ENCODE results near the gene SCG2. TPM values are rescaled to one million over a fixed set of nuclear protein-coding genes. Genes with fewer than 3 reads are reported as not detected.

The SCG2 gene
- total RNA-seq = not detected

GRCh38 chr2:223601932-223602666 lies at the start of gene SCG2:
Gene SCG2 (minus strand): TSS chr2:223602361. CDS start chr2:223599282, 3,079 bp downstream.
- no peaks in the 10 kb centered on the region for H3K36me3 Mint-ChIP-seq (ENCODE audit: insufficient read depth)
- peaks cover 14% of the 10 kb centered on the region for H3K27me3 Mint-ChIP-seq (ENCODE audit: low read depth)
- DNase-seq (no peak), ATAC-seq (no peak)
- no peaks in the 10 kb centered on the region for H3K9me3 Mint-ChIP-seq
- no peaks in the 10 kb centered on the region for H3K4me1 Mint-ChIP-seq (ENCODE audit: low read depth)
- H3K4me3 Mint-ChIP-seq = no peak within 1 kb of the TSS

DNA sequence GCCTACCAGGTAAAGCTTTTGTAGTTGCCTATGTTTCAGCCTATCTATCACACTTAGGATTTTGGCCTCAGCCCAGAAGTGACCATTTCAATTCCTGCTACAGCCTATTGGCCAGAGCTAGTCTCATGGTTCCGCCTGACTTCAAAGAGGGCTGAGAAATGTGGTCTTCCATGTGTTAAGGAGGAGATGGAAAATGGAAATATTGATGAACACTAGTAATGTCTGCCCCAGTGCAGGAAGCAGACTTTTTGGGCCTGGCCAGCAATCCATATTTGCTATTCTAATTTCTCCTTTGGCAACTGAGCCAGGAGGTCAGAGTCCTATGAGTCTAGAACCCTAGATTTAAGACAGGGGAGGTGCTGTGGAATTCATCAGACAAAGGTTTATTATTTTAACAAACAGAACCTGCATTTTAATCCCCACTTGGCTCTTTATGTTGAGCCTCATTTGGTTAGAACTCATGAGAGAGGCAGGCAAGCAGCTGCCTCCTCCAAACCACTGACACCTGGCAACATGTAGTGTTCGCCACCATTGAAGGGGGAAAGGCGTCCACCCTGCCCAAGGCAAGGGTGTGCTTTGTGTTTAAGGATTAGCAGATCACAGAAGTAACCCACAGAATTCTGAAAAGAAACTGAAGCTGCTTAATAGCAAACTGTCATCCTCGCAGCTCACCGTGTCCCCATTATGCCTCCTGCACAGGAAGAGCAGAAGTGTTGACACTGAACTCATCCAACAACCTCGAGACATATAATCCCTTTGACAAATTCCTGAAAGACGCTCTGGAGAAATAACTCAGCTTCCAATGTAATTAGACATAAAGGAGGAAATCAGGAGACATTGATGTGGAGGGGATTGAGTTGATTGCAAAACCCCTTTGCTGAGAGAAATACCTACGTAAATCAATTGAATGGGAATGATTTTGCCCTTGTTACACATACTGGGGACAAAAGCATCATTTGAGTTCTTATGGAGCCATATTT lies 47.7 kb upstream of the SCG2 start:
- H3K27me3 Mint-ChIP-seq (ENCODE audit: low read depth) = peaks cover 2% of the 10 kb centered on the region
- ATAC-seq (no peak), DNase-seq (no peak)
- no peaks in the 10 kb centered on the region for H3K4me1 Mint-ChIP-seq (ENCODE audit: low read depth)
- no peaks in the 10 kb centered on the region for H3K36me3 Mint-ChIP-seq (ENCODE audit: insufficient read depth)
- H3K4me3 Mint-ChIP-seq = no peak overlapping the region
- peaks cover 4% of the 10 kb centered on the region for H3K9me3 Mint-ChIP-seq

GRCh38 chr2:223648755-223649154 lies 46.6 kb upstream of the SCG2 start:
- H3K4me3 Mint-ChIP-seq = no peak overlapping the region
- no peak for DNase-seq
- no peaks in the 10 kb centered on the region for H3K36me3 Mint-ChIP-seq (ENCODE audit: insufficient read depth)
- H3K4me1 Mint-ChIP-seq (ENCODE audit: low read depth) = no peaks in the 10 kb centered on the region
- peaks cover 4% of the 10 kb centered on the region for H3K9me3 Mint-ChIP-seq
- ATAC-seq = no peak
- peaks cover 1% of the 10 kb centered on the region for H3K27me3 Mint-ChIP-seq (ENCODE audit: low read depth)

DNA sequence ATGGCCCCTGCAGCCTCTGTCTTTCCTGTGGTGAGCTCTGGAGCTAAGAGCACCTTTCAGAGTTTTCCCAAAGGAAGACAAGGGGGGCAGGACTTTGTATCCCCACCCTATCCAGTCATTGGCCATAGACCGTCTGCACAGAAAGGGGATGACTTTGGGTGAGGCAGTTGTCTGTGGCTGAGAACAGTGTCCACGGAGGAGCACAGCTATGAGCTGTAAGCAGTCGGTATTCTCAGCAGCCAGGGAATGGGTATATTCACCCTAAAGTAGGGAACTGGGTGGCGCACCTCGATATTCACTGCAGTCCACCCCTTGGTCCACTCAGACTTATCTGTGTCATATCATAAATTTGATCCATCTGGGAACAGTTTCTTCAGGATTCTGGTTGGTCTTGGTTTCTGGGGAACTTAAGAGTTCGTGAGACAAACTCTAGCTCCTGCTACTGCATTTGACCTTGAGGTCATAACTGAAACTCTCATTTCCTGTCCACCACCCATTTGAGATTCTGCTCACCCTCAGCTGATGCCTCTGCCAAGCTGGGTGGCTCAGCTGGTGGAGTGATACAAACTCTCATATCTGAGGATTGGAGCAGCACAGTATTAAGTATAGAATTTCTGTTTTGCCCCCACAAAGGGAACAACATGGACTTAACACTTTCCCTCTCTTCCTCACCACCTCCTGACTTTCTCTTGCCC lies 45.2 kb upstream of the SCG2 start:
- Mint-ChIP-seq H3K4me3 (no peak overlapping the region), H3K4me1 (ENCODE audit: low read depth) (no peaks in the 10 kb centered on the region), H3K9me3 (peaks cover 2% of the 10 kb centered on the region), H3K36me3 (ENCODE audit: insufficient read depth) (no peaks in the 10 kb centered on the region), H3K27me3 (ENCODE audit: low read depth) (no peaks in the 10 kb centered on the region)
- no peak for ATAC-seq
- no peak for DNase-seq

GRCh38 chr2:223644136-223644535 lies 42.0 kb upstream of the SCG2 start:
- H3K4me3 Mint-ChIP-seq = no peak overlapping the region
- DNase-seq = no peak
- H3K27me3 Mint-ChIP-seq (ENCODE audit: low read depth) = no peaks in the 10 kb centered on the region
- H3K4me1 Mint-ChIP-seq (ENCODE audit: low read depth) = no peaks in the 10 kb centered on the region
- peaks cover 3% of the 10 kb centered on the region for H3K9me3 Mint-ChIP-seq
- no peaks in the 10 kb centered on the region for H3K36me3 Mint-ChIP-seq (ENCODE audit: insufficient read depth)
- no peak for ATAC-seq

GRCh38 chr2:223643309-223643708 lies 41.1 kb upstream of the SCG2 start:
- no peaks in the 10 kb centered on the region for H3K27me3 Mint-ChIP-seq (ENCODE audit: low read depth)
- H3K4me3 Mint-ChIP-seq = no peak overlapping the region
- no peaks in the 10 kb centered on the region for H3K4me1 Mint-ChIP-seq (ENCODE audit: low read depth)
- ATAC-seq (no peak), DNase-seq (no peak)
- H3K36me3 Mint-ChIP-seq (ENCODE audit: insufficient read depth) = no peaks in the 10 kb centered on the region
- peaks cover 3% of the 10 kb centered on the region for H3K9me3 Mint-ChIP-seq

- Mint-ChIP-seq H3K4me1 (ENCODE audit: low read depth) (no peaks in the 10 kb centered on the region), H3K36me3 (ENCODE audit: insufficient read depth) (no peaks in the 10 kb centered on the region), H3K4me3 (no peak overlapping the region), H3K27me3 (ENCODE audit: low read depth) (no peaks in the 10 kb centered on the region), H3K9me3 (peaks cover 3% of the 10 kb centered on the region)
- ATAC-seq (no peak), DNase-seq (no peak)
These were observed 40.3 kb upstream of the SCG2 start for GRCh38 chr2:223642506-223642905.

GRCh38 chr2:223641082-223641481 lies 38.9 kb upstream of the SCG2 start:
- ATAC-seq (no peak), DNase-seq (no peak)
- H3K36me3 Mint-ChIP-seq (ENCODE audit: insufficient read depth) = no peaks in the 10 kb centered on the region
- peaks cover 2% of the 10 kb centered on the region for H3K27me3 Mint-ChIP-seq (ENCODE audit: low read depth)
- H3K4me3 Mint-ChIP-seq = no peak overlapping the region
- no peaks in the 10 kb centered on the region for H3K4me1 Mint-ChIP-seq (ENCODE audit: low read depth)
- peaks cover 3% of the 10 kb centered on the region for H3K9me3 Mint-ChIP-seq

GRCh38 chr2:223635080-223635479 lies 32.9 kb upstream of the SCG2 start:
- peaks cover 2% of the 10 kb centered on the region for H3K27me3 Mint-ChIP-seq (ENCODE audit: low read depth)
- DNase-seq (no peak), ATAC-seq (no peak)
- peaks cover 3% of the 10 kb centered on the region for H3K9me3 Mint-ChIP-seq
- no peaks in the 10 kb centered on the region for H3K4me1 Mint-ChIP-seq (ENCODE audit: low read depth)
- H3K4me3 Mint-ChIP-seq = no peak overlapping the region
- no peaks in the 10 kb centered on the region for H3K36me3 Mint-ChIP-seq (ENCODE audit: insufficient read depth)

- Mint-ChIP-seq H3K36me3 (ENCODE audit: insufficient read depth) (no peaks in the 10 kb centered on the region), H3K4me1 (ENCODE audit: low read depth) (no peaks in the 10 kb centered on the region), H3K9me3 (no peaks in the 10 kb centered on the region), H3K27me3 (ENCODE audit: low read depth) (peaks cover 4% of the 10 kb centered on the region), H3K4me3 (no peak overlapping the region)
- ATAC-seq (no peak), DNase-seq (no peak)
These were observed 32.1 kb upstream of the SCG2 start for GRCh38 chr2:223634238-223634637.

- H3K27me3 Mint-ChIP-seq (ENCODE audit: low read depth) = peaks cover 4% of the 10 kb centered on the region
- DNase-seq (no peak), ATAC-seq (no peak)
- H3K9me3 Mint-ChIP-seq = no peaks in the 10 kb centered on the region
- H3K36me3 Mint-ChIP-seq (ENCODE audit: insufficient read depth) = no peaks in the 10 kb centered on the region
- H3K4me1 Mint-ChIP-seq (ENCODE audit: low read depth) = no peaks in the 10 kb centered on the region
- no peak overlapping the region for H3K4me3 Mint-ChIP-seq
These were observed 31.5 kb upstream of the SCG2 start for GRCh38 chr2:223633656-223634055.

- H3K9me3 Mint-ChIP-seq = no peaks in the 10 kb centered on the region
- H3K4me3 Mint-ChIP-seq = no peak overlapping the region
- ATAC-seq (no peak), DNase-seq (no peak)
- H3K4me1 Mint-ChIP-seq (ENCODE audit: low read depth) = no peaks in the 10 kb centered on the region
- peaks cover 4% of the 10 kb centered on the region for H3K27me3 Mint-ChIP-seq (ENCODE audit: low read depth)
- no peaks in the 10 kb centered on the region for H3K36me3 Mint-ChIP-seq (ENCODE audit: insufficient read depth)
These were observed 30.7 kb upstream of the SCG2 start for GRCh38 chr2:223632826-223633225.

DNA sequence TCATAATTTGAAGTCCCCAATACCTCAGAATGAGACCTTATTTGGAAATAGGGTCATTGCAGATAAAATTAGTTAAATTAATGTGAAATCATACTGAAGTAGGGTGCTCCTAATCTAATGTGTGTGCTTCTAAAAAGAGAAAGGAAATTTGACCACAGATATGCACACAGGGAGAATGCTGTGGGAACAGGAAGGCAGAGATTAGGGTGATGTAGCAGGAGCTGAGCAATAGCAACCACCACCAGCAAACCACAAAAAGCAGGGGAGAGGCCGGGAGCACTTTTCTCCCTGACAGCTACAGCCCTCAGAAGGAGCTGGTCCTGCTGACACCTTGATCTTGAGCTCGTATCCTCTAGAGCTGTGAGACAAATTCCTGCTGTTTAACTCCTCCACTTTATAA lies 24.6 kb upstream of the SCG2 start:
- H3K36me3 Mint-ChIP-seq (ENCODE audit: insufficient read depth) = no peaks in the 10 kb centered on the region
- DNase-seq (no peak), ATAC-seq (no peak)
- no peaks in the 10 kb centered on the region for H3K9me3 Mint-ChIP-seq
- peaks cover 5% of the 10 kb centered on the region for H3K27me3 Mint-ChIP-seq (ENCODE audit: low read depth)
- H3K4me1 Mint-ChIP-seq (ENCODE audit: low read depth) = no peaks in the 10 kb centered on the region
- no peak overlapping the region for H3K4me3 Mint-ChIP-seq

DNA sequence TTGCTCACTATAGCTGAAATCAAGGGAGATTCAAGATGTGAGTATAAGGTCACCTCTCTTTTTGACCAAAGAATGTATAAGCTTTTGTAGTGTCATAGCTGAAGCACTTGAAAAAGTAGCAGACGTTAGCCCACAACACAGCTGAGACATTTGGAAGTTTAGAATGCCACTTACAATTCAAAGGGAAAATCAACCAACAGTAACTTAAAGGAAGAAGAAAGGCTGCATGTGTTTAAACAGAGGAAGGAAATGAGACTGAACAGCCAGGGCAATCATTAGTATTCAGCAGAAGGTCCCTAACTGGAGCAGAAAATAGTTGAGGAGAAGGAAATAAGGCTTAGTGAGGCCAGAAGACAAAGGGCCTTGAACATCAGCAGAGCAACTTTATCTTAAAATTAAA lies 23.5 kb upstream of the SCG2 start:
- ATAC-seq (no peak), DNase-seq (no peak)
- Mint-ChIP-seq H3K4me3 (no peak overlapping the region), H3K9me3 (no peaks in the 10 kb centered on the region), H3K4me1 (ENCODE audit: low read depth) (no peaks in the 10 kb centered on the region), H3K36me3 (ENCODE audit: insufficient read depth) (no peaks in the 10 kb centered on the region), H3K27me3 (ENCODE audit: low read depth) (peaks cover 5% of the 10 kb centered on the region)
